ENCODE data around the gene SNAPC4. TPM values are rescaled to one million over a fixed set of nuclear protein-coding genes. Genes with fewer than 3 reads are reported as not detected.

The SNAPC4 gene
- 7.5 and 8.9 TPM in 2 replicates for total RNA-seq (2014; rRNA removed; shearing (Covaris generic))

GRCh38 chr9:136400038-136400834 is at the start of gene SNAPC4:
SNAPC4 (minus strand) TSS chr9:136400170; CDS start chr9:136398428, 1,742 bp downstream.
- Histone ChIP-seq H3K4me1 (peaks cover 4% of the 10 kb centered on the region; the same call in 1 of the 2 replicates), H3K4me3 (peak within 1 kb of the TSS; percentile 84), H3K9me3 (replicated peaks) (no peaks in the 10 kb centered on the region), H3K27me3 (no peaks in the 10 kb centered on the region), H3K36me3 (peaks cover 24% of the 10 kb centered on the region), H3K27ac (peak within 1 kb of the TSS; percentile 23; the same call in 1 of the 2 replicates)
- DNase-seq: peak; percentile 86 to 93

GRCh38 chr9:136448655-136449054 is 48.7 kb upstream of the SNAPC4 start:
- peaks cover 24% of the 10 kb centered on the region for H3K4me1 ChIP-seq
- no peak overlapping the region for H3K4me3 ChIP-seq
- peaks cover 53% of the 10 kb centered on the region for H3K36me3 ChIP-seq
- H3K27me3 ChIP-seq: no peaks in the 10 kb centered on the region
- H3K27ac ChIP-seq: peak overlapping the region; percentile 82
- no peak for DNase-seq
- no peaks in the 10 kb centered on the region for H3K9me3 ChIP-seq (replicated peaks)

GRCh38 chr9:136447173-136447778 is 47.3 kb upstream of the SNAPC4 start:
- no peaks in the 10 kb centered on the region for H3K9me3 ChIP-seq (replicated peaks)
- H3K36me3 ChIP-seq: peaks cover 59% of the 10 kb centered on the region
- H3K27me3 ChIP-seq: no peaks in the 10 kb centered on the region
- H3K4me3 ChIP-seq: no peak overlapping the region
- DNase-seq: no peak
- H3K27ac ChIP-seq: no peak overlapping the region
- peaks cover 24% of the 10 kb centered on the region for H3K4me1 ChIP-seq

- H3K9me3 ChIP-seq (replicated peaks): no peaks in the 10 kb centered on the region
- no peak for DNase-seq
- peaks cover 23% of the 10 kb centered on the region for H3K4me1 ChIP-seq
- no peaks in the 10 kb centered on the region for H3K27me3 ChIP-seq
- no peak overlapping the region for H3K4me3 ChIP-seq
- H3K36me3 ChIP-seq: peaks cover 52% of the 10 kb centered on the region
- no peak overlapping the region for H3K27ac ChIP-seq
Observed at GRCh38 chr9:136445799-136446198, 45.8 kb upstream of the SNAPC4 start.

GRCh38 chr9:136444102-136444501 is 44.1 kb upstream of the SNAPC4 start:
- Histone ChIP-seq H3K4me1 (peaks cover 18% of the 10 kb centered on the region), H3K27me3 (no peaks in the 10 kb centered on the region), H3K27ac (no peak overlapping the region), H3K36me3 (peaks cover 43% of the 10 kb centered on the region), H3K4me3 (no peak overlapping the region), H3K9me3 (replicated peaks) (no peaks in the 10 kb centered on the region)
- DNase-seq: no peak

GRCh38 chr9:136443687-136444086 is 43.7 kb upstream of the SNAPC4 start:
- DNase-seq: no peak
- no peak overlapping the region for H3K4me3 ChIP-seq
- H3K9me3 ChIP-seq (replicated peaks): no peaks in the 10 kb centered on the region
- H3K27me3 ChIP-seq: no peaks in the 10 kb centered on the region
- peaks cover 14% of the 10 kb centered on the region for H3K4me1 ChIP-seq
- peaks cover 43% of the 10 kb centered on the region for H3K36me3 ChIP-seq
- H3K27ac ChIP-seq: no peak overlapping the region

GRCh38 chr9:136443087-136443486 is 43.1 kb upstream of the SNAPC4 start:
- Histone ChIP-seq H3K27ac (no peak overlapping the region), H3K4me1 (peaks cover 14% of the 10 kb centered on the region), H3K27me3 (no peaks in the 10 kb centered on the region), H3K36me3 (peaks cover 43% of the 10 kb centered on the region), H3K4me3 (no peak overlapping the region), H3K9me3 (replicated peaks) (no peaks in the 10 kb centered on the region)
- no peak for DNase-seq

- DNase-seq: no peak
- Histone ChIP-seq H3K4me3 (no peak overlapping the region), H3K4me1 (peaks cover 22% of the 10 kb centered on the region), H3K27ac (no peak overlapping the region), H3K9me3 (replicated peaks) (no peaks in the 10 kb centered on the region), H3K27me3 (no peaks in the 10 kb centered on the region), H3K36me3 (peaks cover 35% of the 10 kb centered on the region)
Observed at GRCh38 chr9:136442265-136442664, 42.3 kb upstream of the SNAPC4 start.

GRCh38 chr9:136441681-136442245 is 41.8 kb upstream of the SNAPC4 start:
- Histone ChIP-seq H3K36me3 (peaks cover 34% of the 10 kb centered on the region), H3K4me3 (no peak overlapping the region), H3K4me1 (peaks cover 22% of the 10 kb centered on the region), H3K27me3 (no peaks in the 10 kb centered on the region), H3K9me3 (replicated peaks) (no peaks in the 10 kb centered on the region), H3K27ac (no peak overlapping the region)
- no peak for DNase-seq

GRCh38 chr9:136441191-136441680 is 41.3 kb upstream of the SNAPC4 start:
- H3K27ac ChIP-seq: no peak overlapping the region
- H3K27me3 ChIP-seq: no peaks in the 10 kb centered on the region
- no peaks in the 10 kb centered on the region for H3K9me3 ChIP-seq (replicated peaks)
- H3K4me3 ChIP-seq: no peak overlapping the region
- peaks cover 30% of the 10 kb centered on the region for H3K36me3 ChIP-seq
- DNase-seq: no peak
- H3K4me1 ChIP-seq: peaks cover 22% of the 10 kb centered on the region

GRCh38 chr9:136439481-136440408 is 39.8 kb upstream of the SNAPC4 start, which contains the start of gene INPP5E:
INPP5E (minus strand) TSS chr9:136439845; CDS start chr9:136439419, 426 bp downstream.
- no peaks in the 10 kb centered on the region for H3K27me3 ChIP-seq
- H3K9me3 ChIP-seq (replicated peaks): no peaks in the 10 kb centered on the region
- peak; percentile 79 to 81 for DNase-seq
- H3K4me1 ChIP-seq: peaks cover 22% of the 10 kb centered on the region
- peaks cover 28% of the 10 kb centered on the region for H3K36me3 ChIP-seq
- H3K4me3 ChIP-seq: peak within 1 kb of the TSS; percentile 87
- peak within 1 kb of the TSS; percentile 15; the same call in 1 of the 2 replicates for H3K27ac ChIP-seq

- Histone ChIP-seq H3K4me1 (peaks cover 22% of the 10 kb centered on the region), H3K36me3 (peaks cover 28% of the 10 kb centered on the region), H3K4me3 (peak overlapping the region; percentile 87), H3K27me3 (no peaks in the 10 kb centered on the region), H3K9me3 (replicated peaks) (no peaks in the 10 kb centered on the region), H3K27ac (peak overlapping the region; percentile 15; the same call in 1 of the 2 replicates)
- DNase-seq: peak; percentile 64 to 71
Observed at GRCh38 chr9:136438548-136439480, 38.8 kb upstream of the SNAPC4 start.

GRCh38 chr9:136437839-136438547 is 38.0 kb upstream of the SNAPC4 start:
- Histone ChIP-seq H3K27ac (no peak overlapping the region; the same call in 1 of the 2 replicates), H3K4me3 (peak overlapping the region; percentile 87), H3K36me3 (peaks cover 23% of the 10 kb centered on the region), H3K27me3 (no peaks in the 10 kb centered on the region), H3K4me1 (peaks cover 22% of the 10 kb centered on the region), H3K9me3 (replicated peaks) (no peaks in the 10 kb centered on the region)
- DNase-seq: no peak

Data from SJCRH30 (cell line).